ENCODE data around the gene EN1. TPM values are rescaled to one million over a fixed set of nuclear protein-coding genes. Genes with fewer than 3 reads are reported as not detected.

Gene EN1
- total RNA-seq, 2 experiments from 2014 or later: not detected

DNA sequence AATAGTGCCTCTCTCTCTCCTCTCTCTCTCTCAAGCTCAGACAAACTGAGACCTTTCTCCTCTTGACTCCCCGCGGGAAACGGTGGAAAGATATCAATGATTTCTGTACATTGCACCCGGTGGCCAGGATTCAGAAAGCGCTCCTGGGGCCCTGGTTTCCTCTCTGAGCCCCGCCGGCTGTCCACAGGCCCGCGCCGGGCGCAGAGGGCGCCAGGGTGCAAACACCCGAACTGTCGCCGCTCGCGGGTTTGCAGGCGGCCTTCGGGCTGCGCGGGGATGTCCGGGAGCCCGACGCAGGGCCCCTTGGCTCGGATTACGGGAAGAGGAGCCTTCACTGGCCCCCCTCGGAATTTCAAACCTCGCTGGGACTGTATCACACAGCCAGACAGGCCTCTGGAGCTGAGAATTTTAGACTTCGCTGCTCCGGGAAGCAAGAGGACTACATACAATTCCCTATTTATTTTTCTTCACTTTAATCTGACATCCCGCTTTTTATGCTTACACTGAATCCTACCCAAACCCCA lies 5.2 kb upstream of the EN1 start:
- DNase-seq (peak; percentile 37), ATAC-seq (ENCODE audit: low read depth) (no peak)
- peaks cover 4% of the 10 kb centered on the region for H3K36me3 Mint-ChIP-seq
- H3K27me3 Mint-ChIP-seq: peaks cover 89% of the 10 kb centered on the region
- H3K27ac Mint-ChIP-seq: no peak overlapping the region
- no peak overlapping the region for H3K4me3 Mint-ChIP-seq
- H3K9me3 Mint-ChIP-seq: peaks cover 3% of the 10 kb centered on the region
- POLR2A ChIA-PET: no interaction called here
- peaks cover 13% of the 10 kb centered on the region for H3K4me1 Mint-ChIP-seq

DNA sequence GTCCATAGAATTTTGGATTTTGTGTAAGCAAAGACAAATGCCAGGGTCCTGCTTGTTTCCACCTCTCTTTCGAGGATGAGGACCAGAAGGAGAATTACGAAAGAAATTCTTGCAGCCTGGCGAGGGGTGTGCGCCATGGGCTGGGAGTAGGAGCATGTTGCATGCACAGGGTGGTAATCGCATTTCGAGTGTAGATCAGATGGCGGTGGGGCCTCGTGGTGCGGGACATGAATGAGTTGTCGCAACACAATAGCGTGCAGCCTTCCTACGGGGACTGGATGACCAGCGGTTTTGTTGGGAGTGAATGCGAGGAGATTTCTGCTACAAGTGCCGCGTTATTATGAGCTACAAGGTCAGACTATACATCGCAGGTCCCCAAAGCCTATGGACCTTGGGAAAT lies 4.2 kb upstream of the EN1 start:
- peaks cover 3% of the 10 kb centered on the region for H3K9me3 Mint-ChIP-seq
- POLR2A ChIA-PET: no interaction called here
- H3K27me3 Mint-ChIP-seq: peaks cover 86% of the 10 kb centered on the region

DNA sequence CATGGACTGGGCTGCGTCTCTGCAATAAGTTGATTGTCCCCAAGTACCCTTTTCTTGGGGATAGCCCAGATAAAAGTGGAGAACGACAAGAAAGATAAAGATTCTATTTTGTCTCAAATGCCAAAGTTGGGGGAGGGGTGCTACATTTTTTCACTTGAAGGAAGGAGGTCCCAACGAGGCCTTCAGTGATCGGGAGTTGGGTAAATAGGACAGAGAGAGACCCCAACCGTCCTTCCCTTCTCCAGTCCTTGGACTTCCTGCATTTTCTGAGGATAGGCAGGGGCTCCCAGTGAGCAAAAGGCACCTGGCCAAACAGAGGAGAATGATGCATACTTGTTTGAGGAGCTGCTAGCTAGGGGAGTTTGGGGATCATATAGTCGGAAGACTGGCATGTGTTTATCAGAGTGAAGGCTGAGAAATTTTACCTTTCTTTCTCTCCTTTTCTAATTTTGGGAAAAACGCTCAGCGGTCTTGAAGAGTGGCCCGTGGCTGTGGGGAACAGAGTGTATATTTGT lies 3.5 kb upstream of the EN1 start:
- POLR2A ChIA-PET: no interaction called here
- Mint-ChIP-seq H3K4me3 (no peak overlapping the region), H3K4me1 (peaks cover 13% of the 10 kb centered on the region), H3K36me3 (peaks cover 4% of the 10 kb centered on the region), H3K27me3 (peaks cover 82% of the 10 kb centered on the region), H3K27ac (no peak overlapping the region), H3K9me3 (peaks cover 3% of the 10 kb centered on the region)
- no peak for DNase-seq
- no peak for ATAC-seq (ENCODE audit: low read depth)

More for the DNA sequence above, 4.2 kb upstream of the EN1 start:
- ATAC-seq (ENCODE audit: low read depth): no peak
- peaks cover 15% of the 10 kb centered on the region for H3K4me1 Mint-ChIP-seq
- no peak overlapping the region for H3K27ac Mint-ChIP-seq
- H3K4me3 Mint-ChIP-seq: no peak overlapping the region
- H3K36me3 Mint-ChIP-seq: peaks cover 4% of the 10 kb centered on the region
- no peak for DNase-seq

DNA sequence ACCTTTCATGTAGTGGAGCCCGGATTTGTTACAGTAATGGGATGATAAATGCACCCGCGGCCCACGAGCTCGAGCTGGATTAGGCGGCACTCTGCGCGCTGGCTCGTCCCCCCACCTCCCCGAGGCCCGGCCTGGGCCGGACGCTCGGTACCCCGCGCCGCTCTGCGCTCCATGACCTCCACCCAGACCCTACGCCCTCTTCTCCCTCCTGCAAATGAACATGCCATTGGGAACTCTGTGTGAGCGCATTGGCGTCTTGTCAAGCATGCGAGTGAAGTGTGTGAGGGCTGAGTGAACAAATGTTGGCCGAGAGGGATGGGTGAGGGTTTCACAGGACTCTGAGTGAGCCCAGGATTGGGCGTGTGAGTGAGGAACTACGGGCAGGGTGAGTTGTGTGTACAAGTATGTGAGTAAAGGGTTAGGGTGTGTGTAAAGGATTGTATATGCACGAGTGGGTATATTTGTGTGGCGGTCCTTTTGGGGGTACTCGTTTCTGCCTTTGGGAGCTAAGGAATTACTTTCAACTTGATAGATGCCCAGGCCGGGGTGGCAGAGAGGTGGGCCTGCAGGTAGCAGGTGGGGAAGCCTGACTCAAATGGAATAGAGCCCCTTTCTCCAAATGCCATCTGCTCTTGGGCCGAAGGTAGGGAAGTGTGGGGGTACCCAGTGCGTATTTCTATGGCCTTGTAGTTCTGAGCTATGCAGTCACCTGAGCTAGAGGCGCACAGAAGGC lies 2.9 kb upstream of the EN1 start:
- H3K27ac Mint-ChIP-seq: no peak overlapping the region
- peaks cover 8% of the 10 kb centered on the region for H3K36me3 Mint-ChIP-seq
- H3K4me1 Mint-ChIP-seq: peaks cover 11% of the 10 kb centered on the region
- H3K27me3 Mint-ChIP-seq: peaks cover 84% of the 10 kb centered on the region
- POLR2A ChIA-PET: no interaction called here
- H3K4me3 Mint-ChIP-seq: no peak overlapping the region
- no peak for DNase-seq
- H3K9me3 Mint-ChIP-seq: peaks cover 3% of the 10 kb centered on the region
- ATAC-seq (ENCODE audit: low read depth): no peak

DNA sequence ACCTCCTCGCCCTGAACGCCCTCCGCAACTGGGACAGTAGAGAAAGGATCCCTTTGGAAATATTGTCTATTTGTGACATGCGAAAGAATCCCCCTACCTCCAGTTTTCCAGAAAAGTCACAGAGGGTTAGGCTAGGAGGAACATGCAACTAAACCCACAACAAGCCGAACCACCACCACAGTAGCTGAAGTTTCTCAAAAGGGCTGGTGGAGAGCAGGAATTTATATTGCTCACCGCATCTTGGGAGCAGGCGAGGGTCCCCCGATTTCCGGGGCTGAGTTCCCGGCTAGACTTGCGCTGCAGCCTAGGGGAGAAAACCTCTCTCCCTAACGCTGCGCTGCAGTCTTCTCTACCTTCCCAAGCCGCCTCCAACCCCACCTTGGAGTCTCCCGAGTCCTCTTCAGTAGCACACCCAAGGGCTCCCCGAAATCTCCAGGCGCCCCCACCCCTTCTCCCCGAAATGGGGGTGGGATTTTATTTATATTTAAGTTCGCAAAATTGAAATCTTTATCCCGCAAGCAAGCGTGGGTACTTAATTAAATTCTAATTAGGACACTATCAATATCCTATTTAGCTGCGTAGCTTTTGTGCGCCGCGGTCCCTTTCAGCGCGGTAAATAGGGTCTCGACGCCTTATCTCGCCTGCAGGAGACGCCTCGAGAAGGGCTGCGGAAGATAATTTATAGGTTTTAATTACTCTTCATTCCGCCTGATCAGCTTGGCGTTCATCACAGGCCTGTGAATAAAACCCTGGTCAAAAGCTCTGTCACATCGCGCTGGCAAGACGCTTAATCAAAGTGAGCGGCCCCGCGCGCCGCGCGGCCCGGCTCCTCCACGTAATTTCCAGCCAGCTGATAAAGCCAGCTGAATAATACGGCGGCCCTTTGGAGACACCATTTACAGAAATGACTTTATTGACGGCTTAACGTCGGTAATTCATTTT lies 2.0 kb upstream of the EN1 start:
- peak overlapping the region; percentile 39 for H3K4me3 Mint-ChIP-seq
- H3K36me3 Mint-ChIP-seq: peaks cover 8% of the 10 kb centered on the region
- peaks cover 11% of the 10 kb centered on the region for H3K4me1 Mint-ChIP-seq
- POLR2A ChIA-PET: no interaction called here
- peaks cover 3% of the 10 kb centered on the region for H3K9me3 Mint-ChIP-seq
- DNase-seq (peak; percentile 34), ATAC-seq (ENCODE audit: low read depth) (no peak)
- peaks cover 86% of the 10 kb centered on the region for H3K27me3 Mint-ChIP-seq
- peak overlapping the region; percentile 69 for H3K27ac Mint-ChIP-seq

DNA sequence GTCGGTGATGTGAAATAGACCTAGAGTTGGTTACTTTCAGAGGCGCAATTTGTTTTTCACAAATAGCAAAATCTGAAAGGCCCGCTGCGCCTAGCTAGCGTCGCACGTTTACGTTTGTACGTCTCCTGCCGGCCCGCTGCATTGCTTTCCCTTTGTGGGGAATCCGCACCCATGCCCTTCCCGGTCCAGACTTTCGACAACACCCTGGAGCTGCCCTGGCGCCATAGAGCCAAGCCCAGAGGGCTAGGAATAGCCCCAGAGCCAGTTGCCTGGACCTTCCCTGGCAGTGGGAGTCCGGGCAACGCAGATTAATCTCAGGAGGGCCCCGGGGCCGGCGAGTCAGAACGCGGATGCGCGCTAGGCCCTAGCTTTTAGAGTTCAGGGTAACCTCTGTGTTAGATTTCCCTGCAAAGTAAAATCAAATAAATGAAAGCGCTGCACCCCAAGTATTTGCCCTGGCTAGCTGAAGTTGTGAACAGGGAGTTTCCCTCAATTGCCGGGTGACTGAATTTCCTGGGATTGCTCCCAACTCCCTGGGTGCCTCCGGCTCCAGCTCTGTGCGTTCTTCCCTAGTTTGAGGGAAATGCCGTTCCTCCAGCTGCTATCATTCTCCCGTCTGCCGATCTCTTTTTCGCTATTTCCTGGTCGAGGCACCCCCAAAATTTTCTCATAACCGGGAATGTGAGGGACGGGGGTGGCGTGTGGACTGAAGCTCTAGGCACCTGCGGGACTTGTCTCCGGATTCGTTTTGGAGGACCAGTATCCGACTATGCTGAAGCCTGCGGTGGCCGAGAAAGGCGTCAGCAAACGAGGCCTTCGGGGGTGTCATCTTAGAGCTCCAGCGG lies 1.2 kb upstream of the EN1 start:
- Mint-ChIP-seq H3K27me3 (peaks cover 85% of the 10 kb centered on the region), H3K27ac (peak overlapping the region; percentile 69), H3K36me3 (peaks cover 8% of the 10 kb centered on the region), H3K9me3 (peaks cover 3% of the 10 kb centered on the region), H3K4me3 (peak overlapping the region; percentile 39), H3K4me1 (peaks cover 9% of the 10 kb centered on the region)
- POLR2A ChIA-PET: no interaction called here
- peak; percentile 42 for DNase-seq
- ATAC-seq (ENCODE audit: low read depth): no peak

DNA sequence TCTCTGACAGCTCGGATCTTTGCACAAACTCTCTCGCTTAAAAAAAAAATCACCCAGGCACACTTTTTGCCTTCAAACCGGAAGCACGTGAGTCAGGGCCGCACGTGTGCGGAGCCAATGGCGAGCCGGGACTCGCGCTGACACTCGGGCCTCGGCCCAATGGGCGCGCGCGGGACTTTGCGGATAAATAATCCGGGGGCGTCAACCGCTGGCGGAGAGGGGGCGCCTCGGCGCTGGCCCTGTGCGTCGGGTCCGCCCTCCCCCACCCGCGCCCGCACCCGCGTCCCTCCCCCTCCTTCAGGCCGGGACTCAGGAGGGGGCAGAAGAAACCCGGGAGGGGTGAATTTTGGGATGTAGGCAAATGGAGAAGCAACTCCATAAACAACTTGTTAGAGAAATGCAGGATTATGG lies 319 bp upstream of the EN1 start:
- peaks cover 85% of the 10 kb centered on the region for H3K27me3 Mint-ChIP-seq
- no peak for ATAC-seq (ENCODE audit: low read depth)
- H3K36me3 Mint-ChIP-seq: peaks cover 8% of the 10 kb centered on the region
- H3K9me3 Mint-ChIP-seq: peaks cover 3% of the 10 kb centered on the region
- no peak for DNase-seq
- no peak overlapping the region for H3K27ac Mint-ChIP-seq
- POLR2A ChIA-PET: no interaction called here
- H3K4me3 Mint-ChIP-seq: no peak overlapping the region
- H3K4me1 Mint-ChIP-seq: peaks cover 8% of the 10 kb centered on the region

DNA sequence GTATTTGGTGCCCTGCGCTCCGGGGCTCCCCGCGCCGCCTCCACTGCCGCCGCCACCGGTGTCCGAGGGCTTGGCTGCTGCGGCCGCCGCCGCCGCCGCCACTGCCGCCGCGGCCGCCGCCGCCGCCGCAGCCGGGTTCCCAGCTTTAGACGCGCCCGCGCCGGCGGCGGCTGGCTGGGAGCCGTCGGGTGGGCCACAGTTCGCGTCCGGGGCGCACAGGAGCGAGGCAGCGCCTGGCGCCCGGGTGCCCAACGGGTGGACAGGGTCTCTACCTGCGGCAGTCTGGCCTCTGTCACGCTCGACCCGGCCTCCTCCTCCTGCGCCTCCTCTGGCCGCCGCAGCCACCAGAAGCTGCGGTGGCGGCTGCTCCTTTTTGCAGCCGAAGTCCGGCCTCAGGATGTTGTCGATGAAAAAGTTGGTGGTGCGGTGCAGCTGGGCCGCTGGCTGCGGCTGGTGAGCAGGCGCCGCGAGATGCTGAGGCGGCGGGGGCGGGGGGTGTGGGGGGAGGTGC lies 951 bp downstream of the EN1 start:
- POLR2A ChIA-PET: no interaction called here
- Mint-ChIP-seq H3K27me3 (peaks cover 87% of the 10 kb centered on the region), H3K36me3 (peaks cover 8% of the 10 kb centered on the region), H3K4me3 (no peak overlapping the region), H3K9me3 (peaks cover 3% of the 10 kb centered on the region), H3K27ac (no peak overlapping the region), H3K4me1 (peaks cover 8% of the 10 kb centered on the region)
- ATAC-seq (ENCODE audit: low read depth): no peak
- DNase-seq: peak; percentile 33

DNA sequence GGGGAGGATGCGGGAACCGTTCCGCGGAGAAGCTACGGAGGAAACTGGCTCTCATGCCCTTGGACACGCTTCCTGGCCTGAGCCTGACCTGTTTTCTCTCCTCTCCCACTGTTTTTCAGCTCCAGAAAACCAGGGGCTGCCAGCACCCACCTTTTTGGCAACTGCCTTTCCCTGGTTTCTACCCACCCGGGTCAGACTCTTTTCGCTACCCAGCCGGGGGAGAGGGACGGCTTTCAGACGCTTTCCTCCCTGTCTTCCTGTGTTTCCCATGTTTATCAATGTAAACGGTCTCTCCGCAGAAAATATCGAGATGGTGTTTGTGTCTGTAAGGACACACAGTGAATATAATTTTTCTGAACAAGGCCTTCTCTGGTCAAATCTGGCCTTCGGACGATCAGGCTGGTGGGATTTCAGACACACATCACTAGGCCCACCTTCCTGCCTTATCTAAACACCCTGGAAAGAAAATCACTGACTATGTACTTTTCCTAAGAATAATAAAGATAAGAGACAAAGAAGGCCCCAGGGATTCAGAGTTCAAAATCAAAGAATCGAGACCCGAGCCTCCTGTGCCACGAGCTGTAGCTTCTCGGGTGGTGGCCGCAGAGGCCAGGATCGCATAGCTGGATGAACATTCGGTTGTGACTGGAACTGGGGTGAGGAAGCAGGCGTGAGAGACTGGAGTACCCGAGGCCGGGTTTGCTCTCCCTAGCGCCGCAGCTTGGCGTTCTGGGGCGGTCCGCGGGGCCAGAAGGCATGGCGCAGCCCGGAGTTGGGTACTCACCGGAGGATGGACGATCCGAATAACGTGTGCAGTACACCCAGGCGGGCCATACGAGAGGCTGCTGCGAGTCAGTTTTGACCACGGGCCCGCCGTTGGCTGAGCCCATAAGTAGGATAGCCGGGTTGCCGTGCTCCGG lies 1.7 kb downstream of the EN1 start:
- H3K27ac Mint-ChIP-seq: peak overlapping the region; percentile 80
- H3K27me3 Mint-ChIP-seq: peaks cover 86% of the 10 kb centered on the region
- no peak for ATAC-seq (ENCODE audit: low read depth)
- DNase-seq: peak; percentile 33
- H3K36me3 Mint-ChIP-seq: peaks cover 6% of the 10 kb centered on the region
- POLR2A ChIA-PET: no interaction called here
- H3K9me3 Mint-ChIP-seq: peaks cover 3% of the 10 kb centered on the region
- H3K4me1 Mint-ChIP-seq: peaks cover 8% of the 10 kb centered on the region
- H3K4me3 Mint-ChIP-seq: peak overlapping the region; percentile 35

DNA sequence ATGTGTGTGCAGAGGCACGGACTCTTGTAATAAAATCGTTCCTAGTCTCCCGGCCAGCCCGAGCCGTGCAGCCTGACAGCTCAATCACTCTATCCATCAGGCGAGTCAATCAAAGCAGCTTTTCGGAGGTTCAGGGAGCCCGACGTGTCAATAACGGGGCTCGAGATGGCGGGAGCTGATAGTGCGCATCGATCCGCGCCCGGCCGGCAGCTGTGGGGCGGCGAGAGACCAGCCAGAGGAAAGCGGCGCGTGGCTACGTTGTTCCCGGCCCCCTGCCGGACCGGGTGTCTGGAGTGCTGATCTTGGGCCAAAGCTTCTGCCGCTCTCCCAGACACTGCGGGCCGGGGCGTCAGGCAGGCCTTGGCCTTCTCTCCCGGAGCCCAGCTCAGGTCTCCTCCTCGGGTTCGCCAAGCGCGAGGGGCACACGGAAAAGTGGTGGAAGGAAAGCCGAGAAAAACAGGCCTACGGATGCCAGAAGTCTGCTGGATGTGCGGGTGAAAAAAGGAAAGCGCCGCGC lies 2.4 kb downstream of the EN1 start:
- Mint-ChIP-seq H3K27me3 (peaks cover 86% of the 10 kb centered on the region), H3K9me3 (no peaks in the 10 kb centered on the region), H3K27ac (peak overlapping the region; percentile 54), H3K4me3 (no peak overlapping the region), H3K4me1 (peaks cover 8% of the 10 kb centered on the region), H3K36me3 (peaks cover 4% of the 10 kb centered on the region)
- DNase-seq: peak; percentile 33
- POLR2A ChIA-PET: no interaction called here
- no peak for ATAC-seq (ENCODE audit: low read depth)

DNA sequence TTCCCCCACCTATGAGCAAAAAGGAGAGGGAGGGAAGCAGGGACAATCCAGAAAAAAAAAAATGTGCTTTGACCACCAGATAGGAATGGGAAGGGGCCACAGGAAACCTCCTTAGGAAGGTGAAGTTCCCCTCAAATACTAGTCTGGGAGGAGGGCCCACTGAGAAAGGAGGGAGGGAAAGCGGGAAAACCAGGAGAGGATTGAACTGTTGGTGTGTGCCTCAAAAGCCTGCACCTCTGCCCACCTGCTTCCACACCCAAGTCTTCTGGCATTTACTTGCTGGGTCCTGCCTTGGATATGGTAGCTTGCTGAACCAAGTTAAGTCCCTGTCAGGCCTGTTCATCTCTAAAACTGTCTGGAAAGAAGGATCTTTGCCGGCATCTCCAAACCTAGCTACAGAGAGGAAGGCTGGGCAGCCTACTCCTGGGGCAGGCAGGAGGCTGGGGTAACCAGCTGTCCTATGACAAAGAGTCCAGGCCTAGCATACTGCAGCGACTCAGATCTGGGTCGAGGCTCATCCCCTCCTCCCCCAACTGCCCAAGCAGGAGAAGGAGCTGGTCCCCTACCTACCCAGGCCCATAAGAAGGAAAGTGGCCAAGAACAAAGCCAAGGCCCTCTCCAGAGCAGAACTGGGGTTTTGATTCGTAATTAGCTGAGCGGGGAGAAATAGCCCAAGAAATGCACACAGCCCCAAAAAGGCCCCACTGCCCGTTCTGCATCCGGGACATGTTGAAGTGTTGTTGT lies 3.0 kb downstream of the EN1 start:
- no peak for ATAC-seq (ENCODE audit: low read depth)
- DNase-seq: no peak
- H3K27me3 Mint-ChIP-seq: peaks cover 85% of the 10 kb centered on the region
- peak overlapping the region; percentile 54 for H3K27ac Mint-ChIP-seq
- POLR2A ChIA-PET: no interaction called here
- H3K4me3 Mint-ChIP-seq: no peak overlapping the region
- H3K9me3 Mint-ChIP-seq: no peaks in the 10 kb centered on the region
- peaks cover 4% of the 10 kb centered on the region for H3K36me3 Mint-ChIP-seq
- peaks cover 8% of the 10 kb centered on the region for H3K4me1 Mint-ChIP-seq

Data from activated naive CD8-positive, alpha-beta T cell treated with anti-CD3 and anti-CD28 coated beads, Interleukin-2, amount 10 ng/mL, durations not matched to agents 7 days and 5 days (primary cell).